Endothelial cell of umbilical vein (primary cell): ENCODE measurements around the gene MLX.

ENCODE experiments used
- CTCF ChIP-seq, 2 donors: IDR thresholded peaks; 1 replicate in 1 of 2; 2 replicates in 1 of 2; pipeline ENCODE4 v1.5.1; 2011; ENCODE audit warnings: low read length in 2 of 2, mild to moderate bottlenecking in 2 of 2, moderate library complexity in 2 of 2, control low read depth in 1 of 2, inconsistent platforms in 1 of 2, low read depth in 1 of 2; ENCODE audit not compliant: insufficient read depth in 1 of 2; ENCODE audit errors: extremely low read depth in 1 of 2
- EZH2 ChIP-seq: IDR thresholded peaks from 2 replicates; pipeline ENCODE4 v1.6.1; 2012; ENCODE audit warnings: borderline replicate concordance, low read depth, mild to moderate bottlenecking, moderate library complexity, low read length, inconsistent platforms; ENCODE audit not compliant: severe bottlenecking
- MAX ChIP-seq: IDR thresholded peaks from 2 replicates; pipeline ENCODE4 v1.6.1; 2011; ENCODE audit not compliant: insufficient read depth, insufficient read length
- MYC ChIP-seq: IDR thresholded peaks from one replicate; pipeline ENCODE4 v1.6.1; 2011; ENCODE audit warnings: mild to moderate bottlenecking, low read depth, low read length
- POLR2A ChIP-seq: IDR thresholded peaks from 2 replicates; pipeline ENCODE4 v1.6.1; 2012; ENCODE audit warnings: low read depth, mild to moderate bottlenecking, control low read depth, low read length
- POLR2AphosphoS5 ChIP-seq: IDR thresholded peaks from 2 replicates; pipeline ENCODE4 v1.6.1; 2012; ENCODE audit warnings: low read depth, mild to moderate bottlenecking, control low read depth, low read length, moderate library complexity; ENCODE audit not compliant: insufficient read depth

- TF ChIP-seq POLR2AphosphoS5 = peak; percentile 12
- no peak for TF ChIP-seq CTCF (IDR thresholded peaks at IDR 0.05; ENCODE audit: extremely low read depth in 1 of 2, insufficient read depth in 1 of 2, low read depth in 1 of 2, low read length in 2 of 2)
- no peak for TF ChIP-seq EZH2
- no peak for TF ChIP-seq POLR2A
- no peak for TF ChIP-seq MYC
- no peak for TF ChIP-seq MAX
Observed at GRCh38 chr17:42541041-42541833, 25.7 kb upstream of the MLX start.
